GM21825 (cell line): ENCODE results near the gene DDO.
"Not testable (repeated sequence)": the region's sequence is repeated elsewhere in the genome, so short reads cannot be mapped to it uniquely, and the experiment has no call there.

ENCODE experiments used
- ATAC-seq: cut with Tn5 transposase; IDR thresholded peaks from one replicate; pipeline ENCODE4 v1.9.1; 2021; ENCODE audit warnings: mild to moderate bottlenecking, moderate library complexity; ENCODE audit not compliant: unreplicated experiment

DDO gene

GRCh38 chr6:110369066-110369465 lies 46.3 kb downstream of the DDO start:
- ATAC-seq = no peak

DNA sequence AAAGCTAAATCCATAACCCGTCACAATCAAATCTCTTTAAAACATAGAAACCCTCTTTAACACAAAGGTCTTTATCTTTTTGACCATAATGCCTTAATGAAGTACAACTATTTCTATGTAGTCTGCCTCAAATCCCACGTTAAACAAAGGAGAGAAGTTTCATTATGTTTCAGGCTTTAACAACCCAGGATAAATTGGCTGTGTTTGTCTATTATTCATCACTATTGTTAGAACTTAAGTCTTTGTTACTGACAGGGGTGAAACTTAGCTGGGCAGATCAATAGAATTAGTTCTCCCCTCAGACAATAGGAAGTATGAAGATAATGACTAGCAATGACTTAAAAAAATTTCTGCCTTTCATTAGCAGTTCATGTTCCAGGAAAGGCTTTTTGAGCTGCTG lies 47.1 kb downstream of the DDO start:
- no peak for ATAC-seq

DNA sequence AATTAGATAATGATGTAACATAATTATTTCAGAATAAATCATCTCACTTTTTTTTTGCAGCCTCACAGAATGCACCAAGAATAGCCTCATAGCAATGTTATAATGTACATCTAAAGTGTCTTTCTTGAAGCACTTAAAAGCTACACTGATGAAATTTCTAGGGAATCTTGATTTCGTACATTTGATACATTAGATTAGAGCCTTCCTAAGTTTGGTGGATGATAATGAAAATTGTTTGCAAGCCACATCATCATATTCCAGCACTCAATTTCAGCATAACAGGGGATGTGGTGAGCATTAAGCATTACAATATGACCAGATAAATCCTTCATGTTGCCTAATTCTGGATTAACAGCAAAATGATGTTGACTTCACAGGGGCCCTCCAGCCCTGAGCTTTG lies 47.5 kb downstream of the DDO start:
- no peak for ATAC-seq

GRCh38 chr6:110366975-110367374 lies 48.4 kb downstream of the DDO start:
- no peak for ATAC-seq

DNA sequence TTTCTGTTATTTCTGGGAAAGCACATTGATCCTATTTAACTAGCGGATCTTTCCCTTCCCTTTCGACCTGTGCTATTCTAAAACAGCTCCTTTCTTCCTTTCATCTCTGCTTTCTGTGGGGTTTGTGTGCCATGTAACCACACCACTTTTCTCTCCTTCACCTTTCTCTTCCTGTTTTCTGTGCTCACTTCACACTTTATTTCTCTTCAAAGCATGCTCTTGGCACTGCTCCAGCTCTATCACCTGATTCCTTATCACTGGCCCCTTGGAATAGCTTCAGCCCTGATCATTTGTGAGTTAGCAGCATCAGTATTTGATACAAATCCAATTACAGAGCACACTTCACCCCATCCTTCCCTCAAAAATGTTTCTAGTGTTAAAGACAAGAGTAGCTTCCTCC lies 49.1 kb downstream of the DDO start:
- ATAC-seq = no peak

DNA sequence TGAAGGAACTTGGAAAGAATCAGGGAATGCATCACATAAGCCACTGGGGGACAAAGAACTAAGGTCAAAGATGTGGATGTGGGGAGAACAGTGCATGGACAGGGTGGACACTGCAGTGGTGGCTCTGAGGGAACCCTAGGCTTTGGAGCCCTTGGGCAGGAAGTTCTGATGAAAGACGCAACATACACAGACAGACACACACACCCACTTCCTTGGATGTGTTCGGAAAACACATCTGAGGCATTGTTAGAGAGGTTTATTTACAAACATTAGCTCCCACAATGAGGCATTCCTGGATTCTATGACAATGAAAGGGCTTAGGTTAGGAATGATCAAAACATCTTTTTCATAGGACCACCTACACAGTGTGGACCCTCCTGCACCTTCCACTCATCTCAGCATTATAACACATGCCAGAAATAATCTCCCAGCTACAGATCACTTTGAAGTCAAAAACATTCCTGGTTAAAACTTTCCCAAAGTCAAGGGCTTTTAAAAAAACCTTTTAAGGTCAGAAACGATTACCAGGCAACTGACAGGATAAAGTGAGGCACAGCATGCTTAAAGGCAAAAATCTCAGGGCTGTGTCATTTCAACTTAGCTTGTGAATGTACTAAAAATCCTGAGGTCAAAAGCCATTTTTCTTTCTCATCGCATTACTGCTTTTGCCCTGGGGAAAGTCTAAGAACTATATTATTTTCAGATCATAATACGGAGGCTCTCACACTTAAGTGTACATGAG lies 50.8 kb downstream of the DDO start:
- ATAC-seq = no peak

- no peak for ATAC-seq
Measured at GRCh38 chr6:110363748-110364147, 51.6 kb downstream of the DDO start.

DNA sequence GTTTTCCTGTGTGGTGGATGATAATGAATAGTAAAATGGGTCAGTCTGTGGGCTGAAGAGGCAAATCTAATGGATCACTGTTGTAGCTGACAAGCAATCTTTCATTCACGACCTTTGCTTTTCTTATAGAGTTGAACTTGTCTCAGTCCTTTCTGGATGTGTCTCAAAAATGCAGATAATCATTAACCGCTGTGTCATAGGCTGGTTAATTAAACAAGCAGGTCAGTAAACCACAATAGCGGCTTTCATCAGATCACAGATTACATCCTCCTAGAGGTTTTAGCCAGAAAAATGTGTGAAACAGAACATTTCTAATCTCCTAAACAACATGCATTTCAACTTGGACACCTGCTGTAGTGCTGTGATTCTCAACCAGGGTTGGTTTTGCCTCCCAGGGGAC lies 54.7 kb downstream of the DDO start:
- no peak for ATAC-seq

GRCh38 chr6:110359556-110359955 lies 55.8 kb downstream of the DDO start:
- ATAC-seq = no peak

- ATAC-seq = no peak
Measured at GRCh38 chr6:110358553-110359160, 56.7 kb downstream of the DDO start.

DNA sequence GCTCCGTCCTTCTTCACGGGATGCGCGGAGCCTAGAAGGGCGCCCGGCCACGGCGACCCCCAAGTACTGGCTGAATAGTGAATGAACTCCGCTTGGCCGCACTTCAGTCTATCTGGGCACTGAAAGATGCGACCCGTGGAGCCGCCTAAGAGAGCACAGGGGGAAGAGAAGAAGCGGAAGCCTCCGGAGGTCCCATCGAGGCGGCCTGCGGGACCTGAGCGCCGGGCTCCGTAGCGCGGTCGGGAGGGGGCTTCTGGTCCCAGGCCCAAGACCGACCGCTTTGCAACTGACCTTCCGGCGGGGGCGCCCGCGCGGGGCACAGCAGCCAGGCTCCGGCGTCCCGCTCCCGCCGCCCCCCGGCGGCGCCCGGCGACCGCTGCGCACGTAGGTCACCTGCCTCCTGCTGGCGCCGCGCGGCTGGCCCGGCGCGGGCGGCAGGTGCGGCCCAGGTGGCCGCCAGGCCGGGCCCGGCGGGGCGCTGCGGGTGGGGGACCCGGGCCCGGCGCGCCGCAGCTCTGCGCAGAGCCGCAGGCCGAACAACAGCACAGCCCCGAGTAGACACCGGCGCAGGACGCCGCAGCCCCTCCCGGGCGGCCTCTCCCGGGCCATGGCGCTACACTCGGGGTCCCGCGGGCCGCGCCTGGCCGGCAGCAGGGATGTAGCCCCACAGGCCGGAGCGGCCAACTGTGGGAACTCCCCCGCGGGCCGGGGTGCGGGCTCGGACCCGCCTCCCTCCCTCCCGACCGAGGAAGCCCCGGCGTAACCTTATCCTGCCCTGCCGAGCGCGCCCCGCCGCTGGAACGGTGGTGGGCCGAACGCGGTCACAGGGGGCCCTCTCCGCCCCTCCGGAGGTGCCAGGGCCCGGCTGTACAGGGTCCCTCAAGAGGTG lies 57.5 kb downstream of the DDO start, which contains the start of gene METTL24:
Gene METTL24, minus strand, starts transcription at position 686 of the 889 bp plus-strand sequence. Its CDS starts 77 bp downstream, at position 609.
- ATAC-seq = no peak

DNA sequence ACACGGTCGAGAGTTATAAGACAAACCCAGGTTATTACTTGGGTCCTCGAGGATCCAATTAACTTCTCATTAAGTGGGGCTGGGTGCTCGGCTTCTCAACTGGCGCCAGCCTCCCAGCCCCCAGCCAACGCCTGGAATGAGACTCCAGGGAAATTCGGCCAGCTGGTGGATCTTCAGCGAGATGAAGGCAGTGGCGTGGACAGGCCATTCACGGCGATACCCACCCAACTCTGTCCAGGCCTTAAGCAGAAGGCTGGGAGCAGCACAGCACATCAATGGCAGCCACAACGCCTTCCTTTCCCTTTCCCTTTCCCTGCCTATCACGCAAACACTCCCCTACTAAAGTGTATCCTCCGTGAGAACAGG lies 58.1 kb downstream of the DDO start:
- ATAC-seq = no peak

GRCh38 chr6:110356778-110357177 lies 58.6 kb downstream of the DDO start:
- no peak for ATAC-seq

GRCh38 chr6:110355727-110356126 lies 59.6 kb downstream of the DDO start:
- no peak for ATAC-seq

DNA sequence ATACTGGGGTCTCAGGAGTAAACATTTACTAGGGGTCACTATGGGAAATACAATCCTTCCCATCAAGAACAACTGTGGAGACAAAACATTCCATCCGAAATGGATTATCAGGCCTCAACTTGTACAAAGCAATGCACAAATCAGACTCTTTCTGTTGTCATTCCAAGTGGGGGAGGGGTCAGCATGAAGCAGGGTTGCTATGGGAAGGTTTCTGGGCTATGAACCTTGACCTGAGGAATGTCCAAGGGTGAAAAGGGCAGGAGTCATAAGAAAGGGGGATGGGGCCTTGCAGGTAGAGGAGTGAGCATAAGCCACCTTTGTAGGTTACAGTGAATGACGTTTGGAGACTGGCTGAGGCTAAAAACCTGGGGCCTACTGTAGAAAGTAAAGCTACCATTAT lies 60.4 kb downstream of the DDO start:
- no peak for ATAC-seq

DNA sequence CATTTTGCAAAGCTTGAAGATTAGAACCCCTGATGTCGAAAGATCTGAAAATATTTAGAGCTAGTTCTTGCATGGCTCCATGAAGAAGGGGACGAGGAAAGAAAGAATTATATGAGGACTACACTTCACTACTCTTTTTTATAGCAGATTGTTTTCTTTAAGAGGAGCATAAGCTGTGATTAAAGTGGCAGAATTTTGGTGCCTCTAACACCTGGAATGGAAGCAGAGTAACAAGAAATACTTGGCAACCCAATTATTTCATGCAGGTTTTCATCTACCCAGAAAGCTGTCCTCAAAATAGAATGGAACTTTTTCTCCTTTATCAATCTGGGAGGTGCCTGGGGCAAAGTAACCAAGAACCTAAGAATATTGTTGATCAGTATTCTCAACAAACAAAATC lies 61.2 kb downstream of the DDO start:
- ATAC-seq = no peak

DNA sequence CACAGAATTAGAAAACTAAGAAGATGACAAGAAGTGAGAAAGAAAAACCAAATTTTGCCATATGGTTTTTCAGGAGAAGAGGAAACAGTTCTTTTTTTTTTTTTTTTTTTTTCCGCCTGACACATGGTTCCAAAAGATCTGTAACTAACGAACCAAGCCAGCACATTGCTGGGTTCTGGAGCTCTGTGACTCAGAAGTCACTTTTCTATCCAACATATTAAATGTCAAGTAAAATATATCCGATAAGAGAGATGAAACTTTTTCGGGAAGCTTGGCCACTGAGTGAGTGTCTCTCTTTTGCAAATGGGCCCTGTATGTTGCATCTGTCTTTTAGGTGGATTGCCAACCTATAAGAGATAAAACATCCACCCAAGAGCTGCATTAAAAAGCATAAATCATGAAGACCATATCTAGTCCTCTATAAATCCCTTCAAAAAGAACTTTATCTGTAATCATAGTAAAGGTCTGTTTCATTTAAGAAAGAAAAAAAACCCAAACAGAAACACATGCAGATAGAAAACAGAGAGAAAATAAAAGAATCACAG lies 61.8 kb downstream of the DDO start:
- no peak for ATAC-seq

- ATAC-seq = no peak
Measured at GRCh38 chr6:110352563-110353262, 62.7 kb downstream of the DDO start.

- ATAC-seq = no peak
Measured at GRCh38 chr6:110351986-110352385, 63.4 kb downstream of the DDO start.

DNA sequence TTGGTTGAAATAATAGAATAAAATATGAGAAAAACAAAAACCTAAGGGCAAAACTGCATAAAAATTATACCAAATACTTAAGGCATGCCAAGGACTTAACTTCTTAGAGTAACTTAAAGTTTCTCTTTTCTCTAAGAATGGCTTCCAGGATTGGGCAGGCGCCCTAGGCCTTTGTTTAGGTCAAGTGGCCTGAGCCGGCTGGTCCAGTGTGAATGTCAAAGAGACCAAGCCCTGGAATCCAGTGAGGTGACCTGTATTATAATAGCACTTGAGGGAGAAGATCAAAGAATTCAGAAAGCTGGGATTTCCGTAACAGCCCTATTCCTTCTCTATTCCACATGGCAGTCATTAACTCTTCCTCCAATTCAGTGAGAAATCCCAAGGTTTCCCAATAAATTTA lies 63.8 kb downstream of the DDO start:
- no peak for ATAC-seq

DNA sequence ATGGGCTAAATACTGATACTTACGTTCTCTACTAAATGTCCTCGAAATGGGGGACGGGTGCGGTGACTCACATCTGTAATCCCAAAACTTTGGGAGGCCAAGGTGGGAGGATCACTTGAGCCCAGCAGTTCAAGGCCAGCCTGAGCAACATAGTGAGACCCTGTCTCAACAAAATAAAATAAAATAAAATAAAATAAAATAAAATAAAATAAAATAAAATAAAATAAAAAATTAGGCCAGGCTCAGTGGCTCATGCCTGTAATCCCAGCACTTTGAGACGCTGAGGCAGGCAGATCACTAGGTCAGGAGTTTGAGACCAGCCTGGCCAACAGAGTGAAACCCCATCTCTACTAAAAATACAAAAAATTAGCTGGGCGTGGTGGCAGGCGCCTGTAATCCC lies 64.8 kb downstream of the DDO start:
- not testable (repeated sequence) for ATAC-seq
